ENCODE data around the gene DNAJB6. TPM values are rescaled to one million over a fixed set of nuclear protein-coding genes. Genes with fewer than 3 reads are reported as not detected.

Gene DNAJB6
- total RNA-seq, 1 donor from 2014 or later, result 247 TPM

GRCh38 chr7:157462840-157463239, 126.0 kb downstream of the DNAJB6 start:
- no peak for DNase-seq (ENCODE audit: low read depth)

DNA sequence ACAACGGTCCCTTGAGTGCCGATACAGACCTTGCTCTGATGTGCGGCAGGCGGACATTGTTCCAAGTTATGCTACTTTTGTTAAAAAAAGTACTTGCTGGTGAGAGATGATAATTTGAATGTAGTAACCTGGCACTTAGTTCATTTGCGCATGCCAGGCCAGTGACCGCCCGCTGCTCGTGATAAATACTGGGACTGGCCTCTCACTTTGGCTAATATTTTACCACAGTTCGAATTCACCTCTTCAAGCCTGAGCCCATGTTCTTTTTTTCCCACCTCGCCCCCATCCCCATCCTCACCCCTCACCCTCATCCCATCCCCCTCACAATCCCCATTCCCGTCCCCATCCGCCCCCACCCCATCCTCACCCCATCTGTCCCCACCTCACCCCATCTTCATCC, 126.4 kb downstream of the DNAJB6 start:
- DNase-seq (ENCODE audit: low read depth), result no peak

DNA sequence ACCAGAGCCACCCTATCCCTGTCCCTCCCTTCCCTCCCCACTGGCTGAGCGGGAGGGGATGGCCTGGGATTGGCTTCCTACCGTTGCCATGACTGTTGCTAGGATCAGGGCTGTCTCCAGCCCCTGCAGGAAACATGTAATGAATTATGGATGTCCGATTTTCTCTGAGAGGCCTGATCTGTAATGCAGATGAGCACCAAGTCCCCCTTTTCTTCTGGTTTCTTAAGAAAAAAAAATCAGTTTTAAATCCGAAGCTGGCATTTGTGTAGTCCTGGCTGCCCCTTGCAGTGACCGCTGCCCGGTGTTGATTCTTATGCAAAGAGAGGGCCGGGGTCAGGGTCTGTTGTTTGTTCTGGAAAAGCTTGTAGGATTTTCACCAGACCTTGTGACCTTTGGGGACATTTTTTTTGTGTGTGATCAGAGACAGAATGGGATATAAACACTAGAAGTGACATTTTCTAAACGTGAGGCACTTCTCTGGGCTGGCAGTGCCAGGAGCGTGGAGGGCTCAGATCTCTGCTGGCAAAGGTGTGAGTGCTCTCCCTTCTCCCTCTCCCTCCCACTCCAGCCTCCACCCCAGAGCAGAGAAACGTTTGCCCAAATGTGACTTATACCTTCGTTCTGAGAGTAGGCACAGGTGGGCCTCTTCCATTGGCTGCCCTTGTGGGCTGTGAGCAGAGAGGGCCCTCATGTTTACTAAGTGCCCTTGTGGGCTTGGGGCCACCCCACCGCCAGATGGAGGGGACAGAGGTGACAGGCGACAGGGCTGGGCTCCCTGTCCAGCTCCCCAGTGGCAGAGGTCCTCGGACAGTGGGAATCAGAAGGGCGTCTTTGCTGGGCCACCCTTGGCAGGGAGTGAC, 127.5 kb downstream of the DNAJB6 start:
- DNase-seq (ENCODE audit: low read depth), result no peak

DNA sequence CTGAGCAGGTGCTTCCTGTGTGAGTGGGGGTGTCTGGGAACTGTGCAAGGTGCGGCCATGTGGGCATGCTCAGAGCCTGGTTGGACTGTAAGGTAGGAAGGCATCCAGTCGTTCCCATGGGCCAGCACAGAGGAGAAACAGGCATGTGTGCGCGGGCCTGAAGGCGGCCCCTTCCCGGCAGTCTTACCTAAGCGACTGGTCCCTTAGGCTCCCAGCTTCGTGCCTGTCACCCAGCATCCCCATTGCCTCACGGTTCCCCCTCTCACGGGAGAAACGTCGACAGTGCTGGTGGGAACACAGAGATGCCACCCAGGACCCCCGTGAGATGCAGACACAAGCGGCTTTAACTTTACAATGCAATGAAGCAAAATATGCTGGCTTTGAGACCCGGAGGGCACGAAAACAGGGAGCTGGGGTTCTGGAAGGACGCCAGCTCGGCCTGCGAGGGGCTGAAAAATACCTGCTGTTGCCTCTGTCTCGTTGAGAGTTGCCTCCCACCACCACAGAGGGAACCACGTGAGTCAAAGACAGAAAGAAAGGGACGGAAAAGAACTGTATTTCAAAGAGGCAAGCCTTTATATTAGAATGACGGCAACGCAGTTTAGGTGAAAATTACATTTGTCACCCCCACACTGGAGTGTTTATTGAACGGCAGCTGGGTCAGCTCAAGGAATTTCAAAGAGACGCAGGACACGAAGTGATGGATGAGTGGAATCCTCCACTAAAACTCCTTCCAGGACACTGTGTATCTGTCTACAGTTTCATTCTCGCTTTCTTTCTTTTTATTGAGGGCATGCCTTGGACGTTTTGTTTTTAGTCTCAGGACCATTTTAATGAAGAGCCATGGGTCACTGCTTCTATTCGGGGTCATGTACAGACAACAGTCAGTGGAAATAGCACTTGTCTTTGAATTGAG, 128.4 kb downstream of the DNAJB6 start:
- DNase-seq (ENCODE audit: low read depth), result no peak

GRCh38 chr7:157465891-157466866, 129.4 kb downstream of the DNAJB6 start:
- DNase-seq (ENCODE audit: low read depth), result no peak

DNA sequence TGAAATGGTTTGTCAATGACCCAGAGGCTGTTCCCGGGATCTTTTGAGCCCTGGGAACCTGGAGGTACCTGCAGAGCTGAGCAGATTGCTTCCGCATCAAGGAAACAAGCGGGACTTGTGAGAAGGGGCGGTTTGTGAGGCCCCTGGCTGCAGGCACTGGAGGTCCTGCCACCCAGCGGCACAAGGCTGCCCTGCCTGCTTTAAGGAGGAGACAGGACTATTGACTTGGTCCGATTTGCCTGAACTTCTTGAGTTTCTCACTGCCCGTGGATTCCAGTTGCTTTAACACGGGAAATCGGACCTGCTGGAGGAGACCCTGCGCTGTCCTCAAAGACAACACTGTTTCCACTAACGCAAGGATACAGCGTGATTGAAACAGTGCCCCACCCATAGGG, 130.1 kb downstream of the DNAJB6 start:
- no peak for DNase-seq (ENCODE audit: low read depth)

Other genes with a start within 250 kb of the DNAJB6 start
- 118 and 124 TPM in 2 replicates for gene UBE3C, start 198.1 kb upstream of the DNAJB6 start, total RNA-seq

All from myocyte (in vitro differentiated cells).